ENCODE results near the gene SWAP70. TPM values are rescaled to one million over a fixed set of nuclear protein-coding genes. Genes with fewer than 3 reads are reported as not detected.

The SWAP70 gene
- total RNA-seq, 1 donor from 2014 or later: 22.6 TPM

DNA sequence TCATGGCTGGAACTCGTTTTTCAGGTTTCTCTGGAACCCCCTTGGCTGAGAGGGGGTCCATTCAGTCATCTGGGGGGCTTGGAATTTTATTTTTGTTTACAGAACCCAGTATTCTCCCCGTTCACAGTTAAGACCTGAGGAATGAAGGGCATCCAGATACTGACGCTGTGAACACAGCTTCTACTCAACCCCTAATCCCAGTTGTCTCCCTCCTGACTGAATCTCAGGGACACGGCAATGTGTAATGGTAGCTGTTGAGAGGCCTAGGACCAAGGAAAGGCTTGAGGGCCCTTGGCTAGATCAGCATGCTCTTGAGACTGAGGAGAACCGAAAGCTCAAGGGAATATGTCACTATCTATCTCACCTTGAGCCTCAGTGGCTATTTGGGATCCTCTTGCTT lies 113.6 kb downstream of the SWAP70 start:
- DNase-seq (ENCODE audit: missing footprints): no peak
- ATAC-seq: no peak
- intact Hi-C loops (cut with DNase I): no loop called here

DNA sequence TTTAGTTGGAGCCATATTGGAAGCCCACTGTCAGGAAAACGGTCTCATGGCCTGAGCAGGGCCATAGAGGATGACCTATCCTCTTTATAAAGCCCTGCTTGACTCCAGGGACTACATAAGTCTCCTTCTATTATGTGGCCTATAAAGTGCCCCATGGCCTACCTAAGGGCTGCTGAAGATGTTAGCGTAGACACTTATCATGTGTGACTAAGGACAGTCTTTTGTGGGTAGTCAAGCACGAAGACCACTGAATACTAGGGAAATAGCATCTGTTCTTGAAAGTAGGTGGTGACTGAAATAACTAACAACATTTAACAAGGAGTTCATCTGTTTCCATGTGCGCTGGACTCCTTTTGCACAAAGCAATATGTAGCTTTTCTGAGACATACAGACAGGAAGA lies 117.1 kb downstream of the SWAP70 start:
- no peak for DNase-seq (ENCODE audit: missing footprints)
- intact Hi-C loops (cut with DNase I): no loop called here
- ATAC-seq: no peak

DNA sequence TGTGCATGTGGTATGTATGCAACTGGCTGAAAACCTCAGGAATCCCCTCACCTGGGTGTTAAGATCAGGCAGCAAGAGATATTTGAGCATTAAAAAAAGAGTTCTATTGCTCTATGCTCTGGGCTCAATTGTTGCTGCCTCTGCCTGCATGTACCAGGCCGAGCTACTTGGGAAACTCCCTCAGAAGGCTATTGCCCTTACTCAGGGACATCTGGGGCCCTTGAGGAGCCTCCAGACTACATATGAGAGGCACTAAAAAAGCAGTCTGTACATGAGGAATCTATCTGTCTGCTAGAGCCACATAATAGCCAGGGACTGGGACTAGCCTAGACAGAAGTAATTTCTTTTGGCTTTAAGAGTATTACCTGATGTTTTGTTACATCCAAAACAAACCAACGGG lies 120.1 kb downstream of the SWAP70 start:
- DNase-seq (ENCODE audit: missing footprints) (no peak), ATAC-seq (no peak)
- intact Hi-C loops (cut with DNase I): no loop called here

DNA sequence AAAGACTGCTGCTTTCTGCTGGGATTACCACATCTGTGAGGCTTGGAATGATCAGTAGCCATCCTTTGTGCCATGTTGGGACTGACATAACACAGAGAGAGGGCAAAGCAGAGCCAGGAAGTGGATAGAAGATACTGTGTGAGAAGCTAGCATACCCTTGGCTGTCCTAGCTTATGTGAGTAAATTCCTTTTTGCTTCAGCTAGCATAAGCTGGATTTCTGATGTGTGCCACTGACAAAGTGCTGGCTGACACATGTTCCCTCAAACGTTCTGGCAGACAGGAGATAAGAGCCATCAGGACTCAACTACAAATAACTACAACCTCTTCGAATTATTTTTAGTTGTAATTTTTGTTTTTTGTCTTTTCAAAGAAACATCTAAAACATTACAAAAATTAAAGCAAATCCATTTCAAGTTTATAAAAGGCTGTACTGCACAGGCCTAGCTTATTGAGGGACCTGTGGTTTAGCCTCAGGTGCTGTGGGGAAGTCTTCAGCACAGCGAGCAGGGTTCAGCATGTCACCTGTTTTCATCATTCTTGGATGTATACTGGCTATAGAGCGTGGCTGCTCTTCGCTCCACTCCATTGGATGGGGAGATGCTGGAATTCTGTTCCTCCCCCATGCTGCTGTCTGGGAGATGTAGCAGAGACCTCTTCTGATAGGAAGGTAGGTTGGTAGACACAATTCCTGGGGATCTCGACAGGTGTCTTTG lies 120.9 kb downstream of the SWAP70 start:
- intact Hi-C loops (cut with DNase I): no loop called here
- peak; percentile 76 for ATAC-seq
- DNase-seq (ENCODE audit: missing footprints): no peak

DNA sequence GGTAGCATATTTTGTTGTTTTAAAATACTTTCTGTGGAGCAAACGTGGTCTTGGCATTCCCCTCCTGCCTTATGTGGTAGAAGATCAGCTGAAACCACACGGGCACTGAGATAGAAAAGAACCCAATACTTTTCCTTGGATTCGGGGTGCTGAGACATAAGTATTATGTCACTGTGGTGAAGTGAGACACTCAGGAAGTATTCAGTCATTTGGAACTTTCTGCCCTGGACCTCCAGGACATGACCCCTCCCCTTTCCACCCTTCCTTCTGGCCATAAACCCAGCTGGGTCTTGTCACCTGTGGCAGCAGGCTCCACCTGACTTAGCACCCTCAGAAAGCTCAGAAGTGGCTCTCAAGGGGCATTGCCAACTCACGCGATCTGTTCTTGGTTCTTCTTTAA lies 123.4 kb downstream of the SWAP70 start:
- intact Hi-C loops (cut with DNase I): no loop called here
- DNase-seq (ENCODE audit: missing footprints): no peak
- no peak for ATAC-seq

DNA sequence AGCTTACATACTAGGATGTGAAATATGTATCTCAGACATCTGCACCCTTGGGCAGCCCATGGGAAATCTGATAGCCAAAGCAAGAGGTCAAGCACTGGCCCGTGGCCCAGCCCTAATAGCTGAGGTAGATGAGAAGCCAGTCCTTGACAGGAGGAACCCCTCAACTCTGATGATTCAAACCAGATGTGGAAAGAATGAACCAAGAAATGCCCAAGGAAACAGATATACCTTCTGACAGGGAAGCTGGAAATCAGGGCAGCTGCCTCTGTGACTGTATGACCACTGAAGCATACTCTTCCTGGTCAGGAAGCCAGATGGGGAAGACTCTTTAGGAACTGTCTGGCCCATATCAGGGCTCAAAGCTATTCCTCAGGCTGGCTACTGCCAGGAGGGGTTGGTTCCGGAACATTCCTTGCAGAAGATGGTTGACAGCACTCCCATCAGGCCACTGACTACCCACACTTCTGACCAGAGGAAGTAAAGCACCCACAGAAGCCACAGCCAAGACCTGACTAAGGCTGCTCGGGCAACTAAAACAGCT lies 124.2 kb downstream of the SWAP70 start:
- ATAC-seq (peak; percentile 34), DNase-seq (ENCODE audit: missing footprints) (no peak)
- intact Hi-C loops (cut with DNase I): no loop called here

DNA sequence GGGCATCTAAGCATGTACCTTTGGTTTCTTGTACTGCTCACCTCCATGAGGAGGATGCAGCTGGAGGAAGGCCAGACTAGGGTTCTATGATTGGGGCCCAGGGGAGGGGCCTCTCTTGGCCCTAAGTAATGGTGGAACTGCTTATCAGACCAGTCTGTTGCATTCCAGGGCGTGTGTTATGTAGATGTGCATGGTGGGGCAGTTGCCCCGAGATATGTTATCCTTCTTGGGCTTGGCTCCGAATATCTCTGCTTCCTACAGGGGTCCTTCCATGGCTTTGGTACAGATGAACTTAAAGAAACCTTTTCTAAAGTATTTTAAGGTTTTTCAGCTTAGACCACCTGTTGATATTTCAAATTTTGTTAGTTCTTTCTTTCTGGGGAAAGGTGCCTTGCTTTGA lies 126.0 kb downstream of the SWAP70 start:
- intact Hi-C loops (cut with DNase I): no loop called here
- ATAC-seq (no peak), DNase-seq (ENCODE audit: missing footprints) (no peak)

DNA sequence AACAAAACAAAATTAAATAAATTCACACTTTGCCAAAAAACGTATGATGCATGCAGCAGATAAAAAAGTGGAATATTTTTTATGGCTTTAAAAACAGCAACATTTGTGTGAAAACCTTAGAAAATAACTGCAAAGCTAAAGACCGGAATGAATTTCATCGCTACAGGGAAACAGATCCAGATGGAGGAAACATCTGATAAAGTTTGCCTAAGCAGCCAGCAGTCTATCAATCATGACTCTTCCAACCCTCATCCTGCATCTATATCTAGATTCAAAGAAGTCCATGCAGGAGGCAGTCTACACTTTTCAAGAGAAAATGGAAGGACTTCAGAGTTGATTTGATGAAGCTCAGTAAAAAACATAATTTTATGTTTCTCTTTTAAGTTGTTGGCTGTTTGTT lies 126.8 kb downstream of the SWAP70 start:
- intact Hi-C loops (cut with DNase I): no loop called here
- DNase-seq (ENCODE audit: missing footprints): no peak
- ATAC-seq: no peak

DNA sequence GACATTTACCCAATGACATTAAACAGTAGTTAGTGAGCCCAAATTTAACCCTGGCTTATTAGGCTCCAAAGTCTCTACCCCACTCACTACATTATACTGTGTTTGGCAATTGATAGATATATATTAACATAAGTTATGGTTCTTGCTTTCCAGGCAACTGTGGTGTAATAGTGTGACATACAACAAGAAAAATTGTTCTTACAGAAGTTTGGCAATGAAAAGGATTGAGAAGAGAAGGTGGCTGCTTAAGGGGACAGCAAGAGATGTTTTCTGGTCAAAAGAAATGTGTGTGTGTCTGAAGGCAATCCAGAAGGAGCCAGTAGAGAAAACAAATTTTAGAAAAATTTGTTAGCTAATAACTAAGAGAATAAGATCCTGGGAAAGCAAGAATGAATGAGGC lies 132.4 kb downstream of the SWAP70 start:
- ATAC-seq: no peak
- intact Hi-C loops (cut with DNase I): no loop called here
- DNase-seq (ENCODE audit: missing footprints): no peak

DNA sequence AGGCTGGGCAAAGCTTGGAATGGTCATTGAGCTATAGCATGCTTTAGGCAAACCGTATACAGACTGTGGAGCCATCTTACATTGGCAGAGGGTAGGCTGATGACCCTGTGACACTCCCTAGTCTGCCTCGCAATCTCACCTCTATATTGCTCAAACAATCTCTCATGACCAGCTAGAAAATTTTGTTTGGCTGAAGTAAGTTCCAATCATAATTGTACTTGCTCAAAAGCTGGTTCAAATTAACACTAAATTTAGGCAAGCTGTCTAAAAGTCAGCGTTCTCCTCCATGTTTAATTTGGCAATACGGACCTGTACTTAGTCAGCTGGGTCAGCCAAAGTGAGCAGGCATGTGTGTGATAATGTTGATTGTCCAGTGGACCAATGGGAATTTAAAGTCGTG lies 133.0 kb downstream of the SWAP70 start:
- ATAC-seq (peak; percentile 31), DNase-seq (ENCODE audit: missing footprints) (no peak)
- intact Hi-C loops (cut with DNase I): no loop called here

DNA sequence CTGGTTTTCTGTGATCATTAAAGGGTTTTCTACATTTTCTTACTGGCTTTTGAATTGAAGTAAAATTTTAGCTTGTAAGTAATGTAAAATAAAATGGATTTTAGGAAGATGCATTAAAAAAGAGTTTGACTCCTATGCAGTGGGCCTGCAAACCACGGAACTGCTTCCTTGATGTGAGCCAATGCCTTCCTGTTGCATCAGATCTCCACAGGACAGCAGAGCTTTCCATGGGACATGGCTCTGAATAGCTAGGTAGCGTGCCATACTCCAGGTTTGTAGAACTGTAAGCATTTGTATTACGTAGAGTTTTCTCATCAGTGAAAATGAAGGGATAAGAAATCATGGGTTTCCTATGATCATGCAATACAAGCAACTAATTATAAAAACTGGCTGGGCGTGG lies 133.4 kb downstream of the SWAP70 start:
- intact Hi-C loops (cut with DNase I): no loop called here
- no peak for ATAC-seq

DNA sequence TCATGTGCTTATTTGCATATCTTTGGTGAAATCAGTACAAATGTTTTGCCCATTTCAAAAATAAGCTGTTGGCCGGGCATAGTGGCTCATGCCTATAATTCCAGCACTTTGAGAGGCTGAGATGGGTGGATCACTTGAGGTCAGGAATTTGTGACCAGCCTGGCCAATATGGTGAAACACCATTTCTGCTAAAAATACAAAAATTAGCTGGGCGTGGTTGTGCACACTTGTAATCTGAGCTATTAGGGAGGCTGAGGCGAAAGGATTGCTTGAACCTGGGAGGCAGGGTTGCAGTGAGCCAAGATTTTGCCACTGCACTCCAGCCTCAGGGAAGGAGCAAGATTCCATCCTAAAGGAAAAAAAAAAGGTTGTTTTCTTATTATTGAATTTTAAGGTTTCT lies 136.0 kb downstream of the SWAP70 start:
- DNase-seq (ENCODE audit: missing footprints): no peak
- intact Hi-C loops (cut with DNase I): loop anchor here (5.0 kb wide), 1 partner anchor 38 kb away; no protein-coding TSS in a partner anchor

More for the DNA sequence above, 133.4 kb downstream of the SWAP70 start:
- no peak for DNase-seq (ENCODE audit: missing footprints)

DNA sequence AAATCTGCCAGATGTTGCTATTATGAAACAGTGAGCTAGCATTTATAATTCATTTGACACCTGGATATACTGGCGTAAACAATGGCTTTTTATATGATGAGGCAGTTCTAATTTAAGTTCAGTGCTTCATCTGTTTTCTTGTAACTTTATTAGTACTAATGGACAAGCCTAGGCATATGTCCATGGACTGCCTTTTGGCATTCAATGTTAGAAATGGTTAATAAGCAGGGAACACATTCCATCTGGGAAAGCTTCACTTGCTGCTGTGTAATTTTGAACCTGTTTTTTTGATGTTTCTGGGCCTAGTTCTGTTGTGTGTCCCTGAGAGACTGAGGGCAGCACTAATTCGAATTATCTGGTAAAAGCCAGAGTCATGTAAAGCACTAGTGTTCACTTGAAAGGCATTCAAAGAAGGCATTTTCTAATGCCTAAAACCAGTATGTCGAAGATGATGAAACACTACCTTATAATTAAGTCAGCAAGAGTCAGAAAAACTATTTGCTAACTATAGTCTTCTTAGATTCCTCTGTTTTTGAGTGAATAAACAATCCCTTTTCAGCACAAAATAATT lies 138.5 kb downstream of the SWAP70 start:
- DNase-seq (ENCODE audit: missing footprints): no peak
- intact Hi-C loops (cut with DNase I): loop anchor here (5.0 kb wide), 1 partner anchor 40 kb away; no protein-coding TSS in a partner anchor
- ATAC-seq: peak; percentile 45

More for the DNA sequence above, 136.0 kb downstream of the SWAP70 start:
- ATAC-seq: no peak

Other genes with a start within 250 kb of the SWAP70 start
- 22.7 TPM for gene ZNF143, start 203.1 kb upstream of the SWAP70 start, total RNA-seq
- 40.1 TPM for gene WEE1, start 90.4 kb upstream of the SWAP70 start, total RNA-seq